ENCODE measurements around the gene LCOR. TPM values are rescaled to one million over a fixed set of nuclear protein-coding genes. Genes with fewer than 3 reads are reported as not detected.

LCOR gene
- total and polyA plus RNA-seq, 9 donors: 9.0 to 18.0 (median 12.0) TPM

Other genes with a start within 250 kb of the LCOR start
- 66.8 TPM for gene TM9SF3, start 245.3 kb upstream of the LCOR start, total RNA-seq
- gene TM9SF3, start 245.3 kb upstream of the LCOR start, polyA plus RNA-seq (ENCODE audit: insufficient read depth in 1 of 8, insufficient read length in 8 of 8, low replicate concordance in 1 of 8): 100 to 1,000 TPM in 1 of 8 donors, 10 to 100 TPM in 7; 60.8 to 105 (median 78.0) TPM
- gene PIK3AP1, start 111.8 kb upstream of the LCOR start, total RNA-seq: 2.3 TPM
- 1 to 10 TPM; 1.8 to 2.9 (median 2.2) TPM for gene PIK3AP1, start 111.8 kb upstream of the LCOR start, polyA plus RNA-seq (ENCODE audit: insufficient read depth in 1 of 8, insufficient read length in 8 of 8, low replicate concordance in 1 of 8)